ENCODE results near the gene DNTT.

DNTT gene

DNA sequence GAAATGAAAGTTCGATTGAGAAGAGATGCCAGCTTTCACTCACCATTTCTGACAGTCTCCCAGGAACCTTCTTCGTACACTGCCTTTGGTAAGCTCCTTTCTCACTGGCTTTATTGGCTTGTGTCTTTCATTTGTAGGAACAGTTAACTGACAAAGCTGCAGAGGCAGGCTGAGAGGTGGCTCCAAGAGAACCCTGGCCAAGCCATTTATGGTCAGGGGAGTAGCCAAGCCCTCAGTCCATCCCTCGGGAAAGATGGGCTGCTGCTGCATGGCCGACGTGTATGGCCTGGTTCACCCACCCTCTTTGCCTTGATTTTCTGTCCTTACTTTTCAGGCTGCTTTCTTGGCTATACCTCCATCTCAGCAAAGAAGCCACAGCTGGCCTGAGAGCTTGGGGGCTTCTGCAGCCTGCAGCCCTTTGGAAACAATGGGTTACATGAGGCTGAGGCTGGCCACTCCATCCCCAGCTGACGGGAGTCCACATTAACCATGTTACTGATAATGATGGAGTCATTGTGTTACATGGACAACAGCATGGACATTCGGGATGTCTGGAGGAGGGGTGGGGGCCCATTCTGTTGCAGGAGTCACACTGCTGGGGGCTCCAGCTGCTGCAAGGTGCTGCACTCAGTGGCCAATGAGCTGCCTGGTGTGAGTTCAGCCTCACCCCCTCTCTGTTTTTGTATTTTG is 54.8 kb downstream of the DNTT start, which contains the start of gene OPALIN:
TSS of gene OPALIN (minus strand) at position 152 of the 690 bp plus-strand sequence. CDS start at position 46, 106 bp downstream.
- H3K36me3 Mint-ChIP-seq (ENCODE audit: low read depth), result no peaks in the 10 kb centered on the region
- H3K4me1 Mint-ChIP-seq, result no peaks in the 10 kb centered on the region
- H3K9me3 Mint-ChIP-seq, result peaks cover 3% of the 10 kb centered on the region
- H3K27me3 Mint-ChIP-seq (ENCODE audit: low read depth), result peaks cover 26% of the 10 kb centered on the region
- TF ChIP-seq, protein P1, sequence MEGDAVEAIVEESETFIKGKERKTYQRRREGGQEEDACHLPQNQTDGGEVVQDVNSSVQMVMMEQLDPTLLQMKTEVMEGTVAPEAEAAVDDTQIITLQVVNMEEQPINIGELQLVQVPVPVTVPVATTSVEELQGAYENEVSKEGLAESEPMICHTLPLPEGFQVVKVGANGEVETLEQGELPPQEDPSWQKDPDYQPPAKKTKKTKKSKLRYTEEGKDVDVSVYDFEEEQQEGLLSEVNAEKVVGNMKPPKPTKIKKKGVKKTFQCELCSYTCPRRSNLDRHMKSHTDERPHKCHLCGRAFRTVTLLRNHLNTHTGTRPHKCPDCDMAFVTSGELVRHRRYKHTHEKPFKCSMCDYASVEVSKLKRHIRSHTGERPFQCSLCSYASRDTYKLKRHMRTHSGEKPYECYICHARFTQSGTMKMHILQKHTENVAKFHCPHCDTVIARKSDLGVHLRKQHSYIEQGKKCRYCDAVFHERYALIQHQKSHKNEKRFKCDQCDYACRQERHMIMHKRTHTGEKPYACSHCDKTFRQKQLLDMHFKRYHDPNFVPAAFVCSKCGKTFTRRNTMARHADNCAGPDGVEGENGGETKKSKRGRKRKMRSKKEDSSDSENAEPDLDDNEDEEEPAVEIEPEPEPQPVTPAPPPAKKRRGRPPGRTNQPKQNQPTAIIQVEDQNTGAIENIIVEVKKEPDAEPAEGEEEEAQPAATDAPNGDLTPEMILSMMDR (IDR thresholded peaks at IDR 0.05; ENCODE audit: unreplicated experiment in 3 of 3), result no peak
- no peak within 1 kb of the TSS for H3K27ac Mint-ChIP-seq
- H3K4me3 Mint-ChIP-seq, result no peak within 1 kb of the TSS

DNA sequence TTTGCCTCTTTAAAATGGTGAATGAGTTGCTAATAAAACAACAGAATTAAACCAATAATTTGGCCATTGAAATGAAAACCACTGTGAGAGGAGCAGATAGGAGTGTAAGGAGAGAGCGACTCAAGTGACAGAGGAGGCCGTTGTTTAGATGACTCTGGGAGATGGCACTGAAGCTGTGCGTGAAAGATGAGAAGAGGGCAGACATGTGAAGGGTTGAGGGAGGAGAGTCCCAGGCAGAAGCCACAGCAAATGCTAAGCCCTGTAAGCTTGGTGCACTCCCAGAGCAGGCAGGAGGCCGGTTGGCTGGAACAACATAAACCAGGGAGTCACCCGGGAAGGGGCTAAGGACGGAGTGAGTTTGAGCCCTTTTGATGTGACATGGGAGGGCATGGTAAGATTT is 55.4 kb downstream of the DNTT start:
- H3K27ac Mint-ChIP-seq, result no peak overlapping the region
- peaks cover 26% of the 10 kb centered on the region for H3K27me3 Mint-ChIP-seq (ENCODE audit: low read depth)
- no peaks in the 10 kb centered on the region for H3K36me3 Mint-ChIP-seq (ENCODE audit: low read depth)
- no peak overlapping the region for H3K4me3 Mint-ChIP-seq
- no peaks in the 10 kb centered on the region for H3K4me1 Mint-ChIP-seq
- TF ChIP-seq, protein P1 (IDR thresholded peaks at IDR 0.05; ENCODE audit: unreplicated experiment in 3 of 3), result no peak
- peaks cover 3% of the 10 kb centered on the region for H3K9me3 Mint-ChIP-seq

DNA sequence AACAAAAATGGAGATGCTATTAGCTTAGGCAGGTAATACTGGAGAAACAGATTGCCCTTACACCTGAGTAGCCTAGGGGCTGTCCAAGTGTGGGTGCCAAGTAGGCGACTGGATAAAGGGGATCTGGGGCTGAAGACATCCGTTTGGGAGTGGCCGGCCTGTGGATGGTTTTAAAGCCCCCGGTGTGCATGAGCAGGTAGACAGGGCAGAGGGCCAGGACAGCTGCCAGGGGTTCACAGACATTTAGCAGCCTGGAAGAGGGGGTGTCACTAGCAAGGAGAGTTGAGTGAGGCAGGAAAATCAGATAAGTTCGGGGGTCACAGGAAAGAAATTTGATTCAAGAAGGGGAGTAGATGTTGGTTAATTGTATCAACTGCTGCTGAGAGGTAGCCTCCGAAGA is 56.1 kb downstream of the DNTT start:
- Mint-ChIP-seq H3K27ac (no peak overlapping the region), H3K36me3 (ENCODE audit: low read depth) (no peaks in the 10 kb centered on the region), H3K9me3 (peaks cover 3% of the 10 kb centered on the region), H3K4me1 (no peaks in the 10 kb centered on the region), H3K27me3 (ENCODE audit: low read depth) (peaks cover 22% of the 10 kb centered on the region), H3K4me3 (no peak overlapping the region)
- TF ChIP-seq, protein P1 (IDR thresholded peaks at IDR 0.05; ENCODE audit: unreplicated experiment in 3 of 3), result no peak

DNA sequence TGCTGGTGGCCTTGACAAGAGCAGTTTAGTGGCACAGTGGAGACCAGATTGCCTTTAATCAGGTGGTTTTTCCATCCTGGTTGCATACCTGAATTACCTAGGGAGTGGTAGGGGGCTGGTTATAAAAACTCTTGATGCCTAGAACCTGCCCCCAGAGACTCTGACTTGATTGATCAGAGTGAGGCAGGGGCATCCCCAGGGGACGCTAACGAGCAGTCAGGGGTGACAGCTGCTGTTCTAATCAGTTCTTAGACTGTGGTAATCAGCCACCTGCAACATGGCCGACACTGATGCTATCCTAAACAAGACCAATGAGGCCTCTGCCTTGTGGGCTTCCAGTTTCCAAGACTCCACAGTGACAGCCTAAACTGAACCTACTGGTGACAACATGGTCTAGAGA is 56.5 kb downstream of the DNTT start:
- Mint-ChIP-seq H3K27me3 (ENCODE audit: low read depth) (peaks cover 22% of the 10 kb centered on the region), H3K9me3 (peaks cover 3% of the 10 kb centered on the region), H3K36me3 (ENCODE audit: low read depth) (no peaks in the 10 kb centered on the region), H3K27ac (no peak overlapping the region), H3K4me1 (no peaks in the 10 kb centered on the region), H3K4me3 (no peak overlapping the region)
- TF ChIP-seq, protein P1 (IDR thresholded peaks at IDR 0.05; ENCODE audit: unreplicated experiment in 3 of 3), result no peak

DNA sequence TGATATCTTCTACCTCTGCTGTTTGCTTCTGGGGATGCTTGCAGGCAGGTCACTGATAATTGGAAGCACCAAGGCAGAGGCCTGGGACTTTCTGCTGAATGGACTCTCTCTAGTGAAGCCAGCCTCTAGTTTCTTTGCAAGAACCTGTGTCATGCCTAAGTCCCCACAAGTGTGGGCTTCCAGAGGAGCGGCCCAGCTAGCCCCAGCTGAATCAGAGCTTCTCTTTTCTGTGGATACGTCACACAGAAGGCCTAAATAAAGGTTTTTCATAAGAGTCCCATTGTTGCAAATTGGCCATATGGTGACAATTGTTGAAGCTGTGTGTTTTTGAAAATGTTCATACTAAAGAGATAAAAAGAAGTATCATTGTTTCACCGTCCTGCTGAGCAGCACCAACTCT is 61.3 kb downstream of the DNTT start:
- H3K27ac Mint-ChIP-seq, result no peak overlapping the region
- H3K4me1 Mint-ChIP-seq, result no peaks in the 10 kb centered on the region
- TF ChIP-seq, protein P1 (IDR thresholded peaks at IDR 0.05; ENCODE audit: unreplicated experiment in 3 of 3), result no peak
- H3K4me3 Mint-ChIP-seq, result no peak overlapping the region
- H3K9me3 Mint-ChIP-seq, result peaks cover 3% of the 10 kb centered on the region
- peaks cover 2% of the 10 kb centered on the region for H3K27me3 Mint-ChIP-seq (ENCODE audit: low read depth)
- no peaks in the 10 kb centered on the region for H3K36me3 Mint-ChIP-seq (ENCODE audit: low read depth)

DNA sequence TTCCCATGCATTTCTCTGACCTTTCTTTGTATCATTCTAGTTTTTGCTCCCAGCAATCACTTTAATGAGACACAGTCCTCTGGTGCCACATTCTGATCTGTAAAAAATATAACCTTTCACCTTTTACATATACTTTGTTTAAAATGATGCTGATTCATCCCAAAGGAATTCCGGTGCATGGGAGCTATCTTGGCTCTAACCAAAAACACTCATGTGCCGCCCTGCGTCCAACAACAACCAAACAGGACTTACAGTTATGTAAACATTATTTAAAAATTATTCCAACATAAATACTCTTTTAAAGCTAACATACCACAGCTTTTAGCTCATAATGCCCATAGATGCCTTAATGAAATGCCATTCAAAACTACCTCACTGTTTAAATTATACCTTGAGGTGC is 62.3 kb downstream of the DNTT start:
- TF ChIP-seq, protein P1 (IDR thresholded peaks at IDR 0.05; ENCODE audit: unreplicated experiment in 3 of 3), result no peak
- Mint-ChIP-seq H3K9me3 (peaks cover 3% of the 10 kb centered on the region), H3K27me3 (ENCODE audit: low read depth) (peaks cover 3% of the 10 kb centered on the region), H3K4me1 (no peaks in the 10 kb centered on the region), H3K4me3 (no peak overlapping the region), H3K27ac (no peak overlapping the region), H3K36me3 (ENCODE audit: low read depth) (no peaks in the 10 kb centered on the region)

Measured in nephron (organoid).